Activated gamma-delta T cell treated with anti-CD3 and anti-CD28 coated beads, Interleukin-2, amount 50 U/mL, for 16 hours (primary cell): ENCODE data around the gene NR2C2.
"Not testable (repeated sequence)": the region's sequence is repeated elsewhere in the genome, so short reads cannot be mapped to it uniquely, and the experiment has no call there.

ENCODE experiments used
- DNase-seq: peaks from one replicate; pipeline ENCODE4 v3.0.0-alpha.2; 2020; ENCODE audit warnings: low read depth

Gene NR2C2

GRCh38 chr3:14947100-14947885 lies at the start of gene NR2C2:
NR2C2 (plus strand) TSS chr3:14947583; CDS start chr3:15003915, 56,332 bp downstream.
- DNase-seq: peak; percentile 79

- no peak for DNase-seq
Observed at GRCh38 chr3:14898929-14899328, 48.5 kb upstream of the NR2C2 start.

- DNase-seq: no peak
Observed at GRCh38 chr3:14899993-14900618, 47.3 kb upstream of the NR2C2 start.

- no peak for DNase-seq
Observed at GRCh38 chr3:14900881-14901873, 46.2 kb upstream of the NR2C2 start.

DNA sequence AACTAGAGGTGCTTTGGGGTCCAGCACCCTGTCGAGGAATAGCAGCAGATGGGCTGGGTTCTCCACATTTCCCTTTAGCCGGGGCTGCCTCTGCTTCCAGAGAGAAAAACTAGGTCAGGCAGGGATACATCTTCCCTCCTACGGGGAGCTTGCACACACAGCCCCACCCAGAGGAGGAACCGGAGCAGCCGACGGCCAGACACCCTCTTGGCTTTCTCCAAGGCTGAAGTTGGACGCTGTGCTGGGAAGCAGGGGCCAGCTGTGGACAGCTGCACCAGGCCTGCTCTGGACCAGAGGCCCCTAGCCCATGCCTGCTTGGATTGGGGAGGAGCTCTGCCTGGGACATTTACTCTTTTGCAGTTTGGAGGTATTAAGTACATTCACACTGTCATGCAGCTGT lies 44.7 kb upstream of the NR2C2 start:
- no peak for DNase-seq

DNA sequence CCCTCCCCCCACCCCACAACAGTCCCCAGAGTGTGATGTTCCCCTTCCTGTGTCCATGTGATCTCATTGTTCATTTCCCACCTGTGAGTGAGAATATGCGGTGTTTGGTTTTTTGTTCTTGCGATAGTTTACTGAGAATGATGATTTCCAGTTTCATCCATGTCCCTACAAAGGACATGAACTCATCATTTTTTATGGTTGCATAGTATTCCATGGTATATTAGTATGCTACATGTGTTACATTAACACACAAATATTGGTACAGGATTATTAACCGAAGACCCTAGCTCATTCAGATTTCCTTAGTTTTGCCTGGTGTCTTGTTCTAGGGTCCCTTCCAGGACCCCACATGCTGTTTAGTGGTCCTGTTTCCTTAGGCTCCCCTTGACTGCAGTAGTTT lies 43.9 kb upstream of the NR2C2 start:
- DNase-seq: not testable (repeated sequence)

DNA sequence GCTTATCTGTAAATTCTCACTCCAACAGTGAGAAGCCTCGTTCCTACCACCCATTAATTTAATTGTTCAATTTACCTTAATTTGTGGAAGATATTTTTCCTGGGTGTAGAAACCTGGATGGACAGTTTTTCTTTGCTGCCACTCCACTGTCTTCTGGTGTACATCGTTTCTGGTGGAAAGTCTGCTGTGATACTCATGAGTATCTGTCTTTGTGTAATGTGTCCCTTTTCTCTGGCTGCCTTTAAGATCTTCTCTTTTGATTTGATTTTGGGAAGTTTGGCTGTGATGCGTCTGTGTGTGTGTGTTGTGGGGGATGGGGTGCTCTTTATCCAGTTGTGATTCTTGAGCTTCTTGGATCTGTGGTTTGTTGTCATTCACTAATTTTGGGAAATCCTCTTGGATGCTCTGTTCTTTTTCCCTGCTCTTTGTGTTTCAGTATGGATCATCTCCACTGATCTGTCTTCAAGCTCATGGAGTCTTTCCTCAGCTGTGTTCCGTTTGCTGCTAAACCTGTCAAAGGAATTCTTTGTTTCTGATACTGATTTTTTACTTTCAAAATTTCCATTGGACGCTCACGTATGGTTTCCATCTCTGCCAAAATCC lies 42.2 kb upstream of the NR2C2 start:
- no peak for DNase-seq

GRCh38 chr3:14906355-14906971 lies 40.9 kb upstream of the NR2C2 start:
- no peak for DNase-seq

GRCh38 chr3:14907043-14907966 lies 40.1 kb upstream of the NR2C2 start:
- no peak for DNase-seq

GRCh38 chr3:14909250-14909649 lies 38.1 kb upstream of the NR2C2 start:
- no peak for DNase-seq

DNA sequence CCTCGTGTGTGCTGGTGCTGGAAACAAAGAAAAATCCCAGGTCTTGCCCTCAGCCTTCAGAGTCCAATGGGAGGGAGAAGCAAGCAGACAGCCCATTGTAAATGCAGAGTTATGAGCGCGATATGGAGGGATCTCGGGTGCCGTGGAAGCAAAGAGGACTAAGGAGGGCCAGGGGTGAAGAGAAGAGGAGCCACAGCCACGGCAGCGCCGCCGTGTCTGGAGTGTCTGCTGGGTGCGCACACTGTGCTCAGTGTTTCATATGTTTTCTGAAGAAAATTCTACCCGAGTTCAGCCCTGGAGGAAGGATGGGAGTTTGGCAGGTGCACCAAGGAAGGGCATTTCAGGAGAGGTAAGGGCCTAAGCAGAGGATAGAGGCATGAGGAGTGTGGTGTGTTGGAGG lies 35.7 kb upstream of the NR2C2 start:
- no peak for DNase-seq

DNA sequence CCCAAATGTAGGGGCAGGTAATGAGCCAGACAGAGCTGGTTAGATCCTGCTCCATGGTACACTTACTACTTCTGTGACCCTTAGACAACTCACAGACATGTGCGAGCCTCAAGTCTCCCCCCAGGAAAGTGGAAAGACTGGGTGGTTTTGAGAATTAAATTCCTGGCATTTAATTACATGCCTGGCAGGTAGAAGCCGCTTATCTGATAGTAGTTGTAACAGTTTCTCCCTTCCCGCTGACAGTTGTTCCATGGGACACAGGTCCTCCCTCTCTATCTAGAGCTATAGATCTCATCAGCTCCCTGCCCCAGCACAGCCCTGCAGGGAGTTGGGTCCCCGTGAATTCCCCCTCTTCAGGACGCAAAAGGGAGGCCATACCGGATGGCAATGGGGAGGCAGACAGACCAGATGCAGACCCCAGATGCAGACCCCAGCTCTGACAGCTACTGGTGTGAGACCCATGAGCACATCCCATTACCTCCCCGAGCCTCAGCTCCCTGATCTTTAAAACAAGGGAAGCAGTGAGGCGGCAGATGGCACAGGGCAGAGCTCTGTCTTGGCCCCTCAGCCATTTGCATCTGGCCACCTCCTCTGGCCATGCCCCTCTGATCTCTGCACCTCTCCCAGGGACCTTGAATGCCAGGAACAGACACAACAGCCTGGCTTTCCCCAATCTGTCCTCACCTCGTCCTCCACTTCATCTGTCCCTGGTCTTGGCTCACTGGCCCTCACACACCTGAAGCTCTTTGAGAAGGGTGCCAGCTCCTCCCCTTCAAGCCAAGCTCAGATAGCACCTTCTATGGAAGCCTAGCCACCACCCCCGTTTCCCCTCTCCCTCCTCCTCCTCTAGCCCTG lies 34.1 kb upstream of the NR2C2 start:
- no peak for DNase-seq

DNA sequence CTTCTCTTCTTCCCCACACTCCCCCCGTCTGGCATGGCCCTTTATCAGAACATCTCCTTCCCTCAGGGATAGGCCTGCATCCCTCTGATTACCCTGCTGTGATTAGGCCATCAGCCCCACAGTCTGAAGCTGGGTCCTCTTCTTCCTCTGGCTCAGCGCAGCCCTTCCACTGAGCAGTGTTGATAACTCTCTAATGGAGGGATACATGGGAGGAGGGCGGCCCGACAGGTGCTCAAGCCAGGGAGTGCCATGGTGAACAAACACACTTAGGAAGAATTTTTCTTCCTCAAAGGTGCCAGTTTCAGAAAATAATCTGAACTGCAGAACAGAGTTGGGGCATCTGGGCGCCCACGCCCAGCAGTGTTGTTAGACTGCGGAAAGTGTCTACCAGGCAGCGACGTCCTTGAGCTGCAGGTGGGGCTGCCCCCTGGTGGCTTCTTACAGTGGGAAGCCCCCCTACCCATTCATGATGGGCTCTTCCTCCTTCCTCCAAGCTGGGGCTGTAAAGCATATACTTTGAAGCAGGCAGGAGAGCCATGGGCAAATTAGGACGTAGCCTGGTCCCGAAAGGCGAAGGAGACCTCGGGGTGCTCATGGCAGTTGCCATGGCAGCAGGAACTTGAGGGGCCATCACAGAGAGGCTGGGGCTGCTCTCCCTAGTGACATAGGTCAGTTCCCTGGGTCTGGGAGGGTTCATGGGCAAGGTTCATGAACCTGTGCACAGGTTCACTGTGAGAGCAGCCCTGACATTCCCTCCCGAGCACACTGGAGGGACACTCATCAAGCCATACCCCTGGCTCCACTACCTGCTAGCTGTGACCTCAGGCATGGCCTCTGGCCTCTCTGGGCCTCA lies 33.2 kb upstream of the NR2C2 start:
- DNase-seq: no peak

GRCh38 chr3:14914779-14915117 lies 32.6 kb upstream of the NR2C2 start:
- DNase-seq: no peak

- DNase-seq: no peak
Observed at GRCh38 chr3:14915636-14916222, 31.7 kb upstream of the NR2C2 start.

GRCh38 chr3:14918356-14918860 lies 29.0 kb upstream of the NR2C2 start:
- no peak for DNase-seq

- DNase-seq: no peak
Observed at GRCh38 chr3:14920536-14920935, 26.8 kb upstream of the NR2C2 start.

DNA sequence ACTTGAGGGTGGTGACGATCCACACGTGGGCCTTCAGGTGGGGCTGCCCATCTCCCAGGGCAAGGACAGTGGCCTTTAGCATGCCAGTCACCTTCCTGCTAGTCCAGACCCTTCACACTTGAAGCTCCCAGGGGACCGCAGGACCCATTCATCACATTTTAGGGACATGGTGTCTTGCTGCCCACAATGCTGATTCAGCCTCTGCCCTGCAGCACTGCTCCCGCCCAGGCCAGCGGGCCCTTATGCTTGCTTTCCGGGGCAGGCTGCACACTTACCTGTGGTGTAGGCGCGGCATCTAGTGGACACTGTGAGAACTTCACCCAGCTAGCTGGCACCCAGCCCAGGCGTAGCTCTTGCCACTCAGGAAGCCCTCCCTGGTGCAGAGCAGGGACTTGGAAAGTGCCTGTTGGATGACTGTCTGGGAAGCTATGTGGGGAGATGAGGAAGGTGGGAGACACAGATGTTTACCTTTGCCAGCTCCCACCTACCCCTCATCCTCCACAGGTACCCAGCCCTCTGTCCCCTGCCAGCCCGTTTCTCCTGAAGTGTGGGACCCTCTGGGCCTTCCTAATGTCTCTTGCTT lies 26.3 kb upstream of the NR2C2 start:
- DNase-seq: peak; percentile 70
